Gastroesophageal sphincter (tissue), 4 donors: ENCODE results near the gene TRIM50. TPM values are rescaled to one million over a fixed set of nuclear protein-coding genes. Genes with fewer than 3 reads are reported as not detected.
"Not testable (repeated sequence)": the region's sequence is repeated elsewhere in the genome, so short reads cannot be mapped to it uniquely, and the experiment has no call there.

Experiments
- ATAC-seq: fragments of 150-250 bp; one replicate; pipeline ENCODE4 v1.9.1; 2016; ENCODE audit warnings: mild to moderate bottlenecking, moderate library complexity
- H3K27ac ChIP-seq, 4 donors: fragments of 200-600 bp; sonication (generic) in 3 of 4; 1 replicate in 3 of 4; 2 replicates in 1 of 4; pipeline ENCODE4 v1.5.1; 2016 to 2019
- H3K27me3 ChIP-seq: fragments of 200-600 bp; sonication (generic); one replicate; pipeline ENCODE4 v1.5.1; 2019
- H3K36me3 ChIP-seq, 2 donors: fragments of 200-600 bp; sonication (generic); one replicate each; pipeline ENCODE4 v1.5.1; 2019; ENCODE audit warnings: control low read depth in 1 of 2
- H3K4me1 ChIP-seq, 3 donors: fragments of 200-600 bp; sonication (generic); 1 replicate in 2 of 3; 2 replicates in 1 of 3; pipeline ENCODE4 v1.5.1; 2016 to 2019; ENCODE audit warnings: control low read depth in 2 of 3
- H3K4me3 ChIP-seq, 2 donors: fragments of 200-600 bp; sonication (generic); one replicate each; pipeline ENCODE4 v1.5.1; 2019; ENCODE audit warnings: mild to moderate bottlenecking in 1 of 2, moderate library complexity in 1 of 2
- H3K9me3 ChIP-seq, 3 donors: fragments of 200-600 bp; sonication (generic); one replicate each; pipeline ENCODE4 v1.5.1; 2017 to 2019; ENCODE audit warnings: control low read depth in 2 of 3
- EP300 ChIP-seq: sonication (generic); formaldehyde crosslinking; IDR thresholded peaks from one replicate; pipeline ENCODE4 v1.6.1; 2017; ENCODE audit warnings: antibody characterized with exemption, mild to moderate bottlenecking
- POLR2A ChIP-seq, 2 donors: fragments of 450-650 bp; IDR thresholded peaks; one replicate each; pipeline ENCODE4 v1.6.1; 2017; ENCODE audit warnings: antibody characterized with exemption in 2 of 2, mild to moderate bottlenecking in 2 of 2, moderate library complexity in 1 of 2
- POLR2AphosphoS5 ChIP-seq: sonication (generic); formaldehyde crosslinking; IDR thresholded peaks from one replicate; pipeline ENCODE4 v1.6.1; 2017; ENCODE audit warnings: antibody characterized with exemption
- WGBS, 2 donors: methylation state at CpG; one replicate each; pipeline ENCODE4 v1.1.5; 2018; ENCODE audit warnings: low coverage in 1 of 2; 5-methylcytosine and 5-hydroxymethylcytosine counted together
- total RNA-seq, 4 donors: library from RNA; depleted of rRNA; stranded (reverse); fragments of >200 nt; gene quantifications; one replicate each; pipeline ENCODE4 v1.1.0, GENCODE V29; 2016
- TF ChIP-seq, protein P1 (sequence below), 4 experiments: fragments of 200-600 bp in 2 of 4; fragments of 450-650 bp in 2 of 4; sonication (generic) in 1 of 4; IDR thresholded peaks; one replicate each; pipeline ENCODE4 v1.5.1; 2017 to 2019; ENCODE audit warnings: antibody characterized with exemption in 4 of 4, mild to moderate bottlenecking in 2 of 4, moderate library complexity in 2 of 4

Gene TRIM50
- total RNA-seq = under 1 TPM in 3 of 4 donors, not detected in 1; 0.27 to 0.78 (median 0.42) TPM

DNA sequence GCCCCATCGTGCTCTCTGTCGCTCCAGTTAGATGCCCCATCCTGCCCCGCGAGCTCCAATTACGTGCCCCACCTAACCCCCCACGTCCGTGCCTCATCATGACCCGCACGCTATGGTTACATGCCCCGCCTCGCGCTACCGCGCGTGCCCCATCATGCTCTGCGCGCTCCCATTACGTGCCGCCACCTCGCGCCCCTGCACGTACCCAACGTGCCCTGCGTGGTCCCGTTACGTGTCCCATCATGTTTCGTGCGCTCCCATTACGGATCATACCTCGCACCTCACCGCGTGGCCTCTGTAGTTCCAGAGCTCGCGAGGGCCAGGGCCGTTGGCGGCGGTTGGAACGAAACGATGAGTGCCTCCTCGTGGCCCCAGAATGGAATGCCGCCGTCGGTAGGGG, at the start of gene TRIM50, which contains the start of gene FKBP6:
Gene TRIM50, minus strand, starts transcription at position 161 of the 400 bp plus-strand sequence. CDS start 3,295 bp downstream, outside the sequence.
Gene FKBP6, plus strand, starts transcription at position 240 of the 400 bp plus-strand sequence. CDS start 268 bp downstream, outside the sequence.
- 93% methylated on average over 24 of the region's 43 CpGs; no CpG with 5 or more reads in 1 of the 2 donors for WGBS, 2 donors
- not testable (repeated sequence) for ATAC-seq

GRCh38 chr7:73376671-73377412, 49.0 kb upstream of the TRIM50 start:
- H3K9me3 ChIP-seq = no peaks in the 10 kb centered on the region
- no peak overlapping the region for H3K4me3 ChIP-seq
- no peak for TF ChIP-seq EP300
- no peak for TF ChIP-seq POLR2AphosphoS5
- TF ChIP-seq, protein P1, sequence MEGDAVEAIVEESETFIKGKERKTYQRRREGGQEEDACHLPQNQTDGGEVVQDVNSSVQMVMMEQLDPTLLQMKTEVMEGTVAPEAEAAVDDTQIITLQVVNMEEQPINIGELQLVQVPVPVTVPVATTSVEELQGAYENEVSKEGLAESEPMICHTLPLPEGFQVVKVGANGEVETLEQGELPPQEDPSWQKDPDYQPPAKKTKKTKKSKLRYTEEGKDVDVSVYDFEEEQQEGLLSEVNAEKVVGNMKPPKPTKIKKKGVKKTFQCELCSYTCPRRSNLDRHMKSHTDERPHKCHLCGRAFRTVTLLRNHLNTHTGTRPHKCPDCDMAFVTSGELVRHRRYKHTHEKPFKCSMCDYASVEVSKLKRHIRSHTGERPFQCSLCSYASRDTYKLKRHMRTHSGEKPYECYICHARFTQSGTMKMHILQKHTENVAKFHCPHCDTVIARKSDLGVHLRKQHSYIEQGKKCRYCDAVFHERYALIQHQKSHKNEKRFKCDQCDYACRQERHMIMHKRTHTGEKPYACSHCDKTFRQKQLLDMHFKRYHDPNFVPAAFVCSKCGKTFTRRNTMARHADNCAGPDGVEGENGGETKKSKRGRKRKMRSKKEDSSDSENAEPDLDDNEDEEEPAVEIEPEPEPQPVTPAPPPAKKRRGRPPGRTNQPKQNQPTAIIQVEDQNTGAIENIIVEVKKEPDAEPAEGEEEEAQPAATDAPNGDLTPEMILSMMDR (IDR thresholded peaks at IDR 0.05) = no peak
- TF ChIP-seq POLR2A (IDR thresholded peaks at IDR 0.05) = no peak
- H3K4me1 ChIP-seq = peaks cover 0 to 9% (median 0%) of the 10 kb centered on the region in 3 donors
- H3K36me3 ChIP-seq = no peaks in the 10 kb centered on the region
- 87% methylated on average over 3 of the region's 20 CpGs; no CpG with 5 or more reads in 1 of the 2 donors for WGBS, 2 donors
- no peak overlapping the region for H3K27ac ChIP-seq
- peaks cover 54% of the 10 kb centered on the region for H3K27me3 ChIP-seq
- ATAC-seq = no peak

More for the DNA sequence above, at the start of gene TRIM50, which contains the start of gene FKBP6:
- H3K27me3 ChIP-seq, H3K9me3 ChIP-seq, H3K4me3 ChIP-seq, H3K27ac ChIP-seq, H3K36me3 ChIP-seq: not testable (repeated sequence)
- peaks cover 0 to 11% (median 0%) of the 10 kb centered on the region in 3 donors for H3K4me1 ChIP-seq

DNA sequence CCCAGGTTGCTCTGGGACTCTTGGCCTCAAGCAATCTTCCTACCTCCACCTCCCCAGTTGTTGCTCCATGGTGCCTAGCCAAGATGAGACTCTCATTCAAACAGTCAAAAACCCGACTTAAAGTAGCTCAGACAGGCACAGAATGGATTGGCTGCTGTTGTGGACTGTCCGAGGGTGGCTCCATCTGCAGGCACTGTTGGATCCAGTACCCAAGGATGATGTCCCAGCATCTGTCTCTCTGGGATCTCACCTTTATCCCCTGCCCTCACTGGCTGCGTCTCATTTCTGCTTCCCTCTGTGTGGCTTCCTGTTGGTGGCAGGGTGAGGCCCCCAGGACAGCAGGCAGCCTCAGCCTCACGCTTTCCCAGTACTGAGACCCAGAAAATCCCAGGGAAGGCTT, 48.4 kb upstream of the TRIM50 start:
- H3K4me1 ChIP-seq, H3K9me3 ChIP-seq, H3K36me3 ChIP-seq, H3K4me3 ChIP-seq, H3K27ac ChIP-seq, ATAC-seq: not testable (repeated sequence)
- 60 to 75% methylated on average over 1 to 2 of the region's 4 CpGs for WGBS, 2 donors
- peaks cover 49% of the 10 kb centered on the region for H3K27me3 ChIP-seq

- whole genome bisulfite sequencing, 2 donors = 92 to 98% methylated on average over 7 to 12 of the region's 13 CpGs
- peaks cover 29% of the 10 kb centered on the region for H3K27me3 ChIP-seq
- H3K36me3 ChIP-seq = no peaks in the 10 kb centered on the region
- no peak for ATAC-seq
- peaks cover 0 to 9% (median 0%) of the 10 kb centered on the region in 3 donors for H3K4me1 ChIP-seq
- H3K4me3 ChIP-seq = no peak overlapping the region
- TF ChIP-seq EP300 (no peak), POLR2A (IDR thresholded peaks at IDR 0.05) (no peak), POLR2AphosphoS5 (no peak)
- TF ChIP-seq, protein P1 (IDR thresholded peaks at IDR 0.05) = no peak
- no peak overlapping the region for H3K27ac ChIP-seq
- H3K9me3 ChIP-seq = no peaks in the 10 kb centered on the region
Observed at GRCh38 chr7:73373741-73374140, 45.9 kb upstream of the TRIM50 start.

DNA sequence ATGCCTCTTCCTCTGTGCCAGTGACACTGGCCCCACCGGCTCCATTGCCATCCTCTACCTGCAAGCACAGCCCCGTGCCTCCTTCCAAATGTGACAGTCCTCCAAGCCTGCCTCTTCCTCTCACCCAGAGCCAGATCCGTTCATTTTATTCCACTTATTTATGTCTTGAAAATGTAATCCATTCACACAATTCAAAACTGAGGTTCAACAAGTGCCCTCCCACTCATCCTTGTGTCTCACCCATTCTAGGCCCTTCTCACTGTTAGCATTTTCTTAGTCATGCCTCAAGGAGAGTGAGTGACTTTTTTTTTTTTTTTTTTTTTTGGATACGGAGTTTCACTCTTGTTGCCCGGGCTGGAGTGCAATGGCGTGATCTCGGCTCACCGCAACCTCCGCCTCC, 41.7 kb upstream of the TRIM50 start:
- no peaks in the 10 kb centered on the region for H3K9me3 ChIP-seq
- no peaks in the 10 kb centered on the region for H3K36me3 ChIP-seq
- TF ChIP-seq, protein P1 (IDR thresholded peaks at IDR 0.05) = no peak
- TF ChIP-seq POLR2AphosphoS5 (no peak), EP300 (no peak), POLR2A (IDR thresholded peaks at IDR 0.05) (no peak)
- H3K27ac ChIP-seq = no peak overlapping the region
- WGBS, 2 donors = 79 to 94% methylated on average over 7 to 9 of the region's 9 CpGs
- no peaks in the 10 kb centered on the region for H3K4me1 ChIP-seq
- no peak for ATAC-seq
- H3K4me3 ChIP-seq = no peak overlapping the region
- peaks cover 14% of the 10 kb centered on the region for H3K27me3 ChIP-seq

DNA sequence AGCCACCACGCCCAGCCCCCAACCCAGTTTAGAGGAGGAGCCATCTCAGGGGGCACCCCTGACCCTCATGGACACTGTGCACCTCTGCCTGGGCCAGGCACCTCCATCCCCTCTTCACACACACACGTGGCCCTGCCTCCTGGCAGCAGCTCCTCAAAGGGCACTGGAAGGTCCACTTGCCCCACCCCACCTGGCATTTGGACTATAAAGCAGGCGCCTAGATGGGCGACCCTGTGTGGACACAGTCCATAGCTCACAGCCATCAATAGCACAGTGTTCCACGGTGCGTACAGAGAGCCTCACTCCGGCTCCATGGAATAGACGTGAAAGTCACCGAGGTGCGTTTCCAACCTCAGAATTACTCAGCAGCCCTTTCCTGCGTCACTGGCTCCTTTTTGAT, 41.1 kb upstream of the TRIM50 start:
- Histone ChIP-seq H3K27me3 (peaks cover 14% of the 10 kb centered on the region), H3K27ac (no peak overlapping the region), H3K36me3 (no peaks in the 10 kb centered on the region), H3K4me3 (no peak overlapping the region), H3K4me1 (no peaks in the 10 kb centered on the region), H3K9me3 (no peaks in the 10 kb centered on the region)
- no peak for ATAC-seq
- WGBS, 2 donors = 88 to 100% methylated on average over 1 to 3 of the region's 11 CpGs
- TF ChIP-seq EP300 = no peak
